Loucy (cell line): ENCODE data around the gene SRPRB.

ENCODE experiments used
- H2AFZ ChIP-seq: fragments of 200-600 bp; sonication (generic); 2 replicates; pipeline ENCODE4 v1.6.0; 2016; ENCODE audit warnings: antibody characterized with exemption, mild to moderate bottlenecking, low read length, moderate library complexity
- H3F3A ChIP-seq: fragments of 200-600 bp; 2 replicates; pipeline ENCODE4 v1.6.0; 2016; ENCODE audit warnings: antibody characterized with exemption, low read depth, mild to moderate bottlenecking
- H3K27me3 ChIP-seq: fragments of 200-600 bp; sonication (generic); 2 replicates; pipeline ENCODE4 v1.6.1; 2014; ENCODE audit warnings: low read length, mild to moderate bottlenecking; ENCODE audit not compliant: insufficient read depth, poor library complexity, severe bottlenecking
- H3K36me3 ChIP-seq: fragments of 200-600 bp; sonication (generic); 2 replicates; pipeline ENCODE4 v1.6.1; 2016; ENCODE audit warnings: low read length; ENCODE audit not compliant: insufficient read depth
- H3K4me1 ChIP-seq: fragments of 200-600 bp; sonication (generic); 2 replicates; pipeline ENCODE4 v1.5.1; 2014; ENCODE audit warnings: low read length, mild to moderate bottlenecking; ENCODE audit not compliant: insufficient read depth, poor library complexity, severe bottlenecking
- H3K4me2 ChIP-seq: fragments of 200-600 bp; sonication (generic); 2 replicates; pipeline ENCODE4 v1.6.0; 2014; ENCODE audit warnings: antibody characterized with exemption, low read length, low read depth, mild to moderate bottlenecking; ENCODE audit not compliant: poor library complexity, severe bottlenecking
- H3K4me3 ChIP-seq: fragments of 200-600 bp; sonication (generic); 2 replicates; pipeline ENCODE4 v1.5.1; 2014; ENCODE audit warnings: low read length, mild to moderate bottlenecking, mixed read lengths; ENCODE audit not compliant: poor library complexity, severe bottlenecking
- H3K79me2 ChIP-seq: fragments of 200-600 bp; sonication (generic); 2 replicates; pipeline ENCODE4 v1.6.1; 2014; ENCODE audit warnings: low read length; ENCODE audit not compliant: insufficient read depth
- H3K9ac ChIP-seq: fragments of 200-600 bp; sonication (generic); 2 replicates; pipeline ENCODE4 v1.6.0; 2014; ENCODE audit warnings: mild to moderate bottlenecking, low read depth, low read length, moderate library complexity; ENCODE audit not compliant: poor library complexity, severe bottlenecking
- H3K9me2 ChIP-seq: fragments of 200-600 bp; sonication (generic); replicated peaks from 2 replicates; pipeline ENCODE4 v1.6.1; 2016; ENCODE audit warnings: low read depth, low read length, mixed read lengths
- H3K9me3 ChIP-seq: fragments of 200-600 bp; sonication (generic); 2 replicates; pipeline ENCODE4 v1.6.1; 2014; ENCODE audit warnings: mild to moderate bottlenecking, antibody characterized with exemption, low read length, low read depth; ENCODE audit not compliant: insufficient read depth
- H4K20me1 ChIP-seq: fragments of 200-600 bp; sonication (generic); 2 replicates; pipeline ENCODE4 v1.6.0; 2014; ENCODE audit warnings: antibody characterized with exemption, low read length, mild to moderate bottlenecking; ENCODE audit not compliant: insufficient read depth, poor library complexity, severe bottlenecking
- CTCF ChIP-seq: fragments of 200-600 bp; sonication (generic); conservative IDR thresholded peaks from 2 replicates; pipeline ENCODE4 v1.5.1; 2014; ENCODE audit warnings: mild to moderate bottlenecking, antibody characterized with exemption, low read length
- EZH2phosphoT487 ChIP-seq: fragments of 200-600 bp; IDR thresholded peaks from 2 replicates; pipeline ENCODE4 v1.6.1; 2018; ENCODE audit warnings: antibody characterized with exemption, mild to moderate bottlenecking, moderate library complexity, borderline replicate concordance

The SRPRB gene

GRCh38 chr3:133769536-133769935 lies 36.1 kb upstream of the SRPRB start:
- H3K9ac ChIP-seq, result no peak overlapping the region
- H2AFZ ChIP-seq, result no peak overlapping the region
- no peak overlapping the region for H3K4me2 ChIP-seq
- no peaks in the 10 kb centered on the region for H3F3A ChIP-seq
- no peak for TF ChIP-seq EZH2phosphoT487
- no peak for TF ChIP-seq CTCF
- H3K27me3 ChIP-seq, result no peaks in the 10 kb centered on the region
- no peaks in the 10 kb centered on the region for H4K20me1 ChIP-seq
- H3K4me3 ChIP-seq, result no peak overlapping the region
- no peaks in the 10 kb centered on the region for H3K9me3 ChIP-seq
- H3K9me2 ChIP-seq, result no peaks in the 10 kb centered on the region
- no peaks in the 10 kb centered on the region for H3K4me1 ChIP-seq
- H3K36me3 ChIP-seq, result no peaks in the 10 kb centered on the region
- H3K79me2 ChIP-seq, result no peaks in the 10 kb centered on the region

GRCh38 chr3:133773732-133774131 lies 31.9 kb upstream of the SRPRB start:
- no peak overlapping the region for H3K4me3 ChIP-seq
- no peaks in the 10 kb centered on the region for H4K20me1 ChIP-seq
- no peaks in the 10 kb centered on the region for H3K9me3 ChIP-seq
- no peaks in the 10 kb centered on the region for H3F3A ChIP-seq
- H2AFZ ChIP-seq, result no peak overlapping the region
- H3K79me2 ChIP-seq, result no peaks in the 10 kb centered on the region
- no peaks in the 10 kb centered on the region for H3K9me2 ChIP-seq
- H3K27me3 ChIP-seq, result no peaks in the 10 kb centered on the region
- no peak overlapping the region for H3K4me2 ChIP-seq
- no peak overlapping the region for H3K9ac ChIP-seq
- no peak for TF ChIP-seq CTCF
- TF ChIP-seq EZH2phosphoT487, result no peak
- H3K4me1 ChIP-seq, result no peaks in the 10 kb centered on the region
- H3K36me3 ChIP-seq, result no peaks in the 10 kb centered on the region

- H3K4me2 ChIP-seq, result no peak overlapping the region
- H3K36me3 ChIP-seq, result no peaks in the 10 kb centered on the region
- no peaks in the 10 kb centered on the region for H4K20me1 ChIP-seq
- no peak for TF ChIP-seq CTCF
- no peak for TF ChIP-seq EZH2phosphoT487
- no peaks in the 10 kb centered on the region for H3K4me1 ChIP-seq
- H3F3A ChIP-seq, result no peaks in the 10 kb centered on the region
- no peaks in the 10 kb centered on the region for H3K9me3 ChIP-seq
- H3K27me3 ChIP-seq, result no peaks in the 10 kb centered on the region
- H3K9ac ChIP-seq, result no peak overlapping the region
- H3K79me2 ChIP-seq, result no peaks in the 10 kb centered on the region
- H3K4me3 ChIP-seq, result no peak overlapping the region
- no peaks in the 10 kb centered on the region for H3K9me2 ChIP-seq
- no peak overlapping the region for H2AFZ ChIP-seq
Measured at GRCh38 chr3:133775309-133775708, 30.3 kb upstream of the SRPRB start.
